ENCODE results near the gene NF2. TPM values are rescaled to one million over a fixed set of nuclear protein-coding genes. Genes with fewer than 3 reads are reported as not detected.
A peak's percentile ranks its signal among the peaks of the same experiment; 100 is the strongest.

The NF2 gene
- total RNA-seq, 1 experiment from 2014 or later, result 45.6 TPM

DNA sequence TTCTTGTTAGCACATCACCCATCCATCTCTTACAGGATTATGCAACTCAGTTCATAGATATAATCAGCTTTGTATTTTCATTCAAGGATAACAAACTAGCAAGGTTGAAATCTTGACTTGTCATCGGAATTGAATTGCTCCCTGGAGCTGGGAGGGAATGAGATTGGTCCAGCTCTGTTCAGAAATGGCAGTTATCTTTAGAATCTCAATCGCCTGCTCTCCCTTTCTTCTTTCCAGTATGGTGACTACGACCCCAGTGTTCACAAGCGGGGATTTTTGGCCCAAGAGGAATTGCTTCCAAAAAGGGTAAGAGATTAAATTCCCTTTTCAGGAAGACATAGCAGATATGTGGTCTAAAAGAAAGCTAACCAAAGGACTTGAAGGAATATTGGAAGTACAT, 51.0 kb downstream of the NF2 start:
- no peak overlapping the region for H3K4me3 ChIP-seq
- H3K9me3 ChIP-seq (replicated peaks), result no peaks in the 10 kb centered on the region
- no peak overlapping the region for H3K27ac ChIP-seq
- H3K4me1 ChIP-seq, result no peaks in the 10 kb centered on the region
- no peak for DNase-seq
- H3K36me3 ChIP-seq, result peaks cover 12% of the 10 kb centered on the region; the same call in 1 of the 2 replicates
- H3K27me3 ChIP-seq, result no peaks in the 10 kb centered on the region

GRCh38 chr22:29654882-29655281, 51.4 kb downstream of the NF2 start:
- H3K4me1 ChIP-seq, result no peaks in the 10 kb centered on the region
- H3K9me3 ChIP-seq (replicated peaks), result no peaks in the 10 kb centered on the region
- peaks cover 12% of the 10 kb centered on the region; the same call in 1 of the 2 replicates for H3K36me3 ChIP-seq
- H3K27me3 ChIP-seq, result no peaks in the 10 kb centered on the region
- no peak overlapping the region for H3K27ac ChIP-seq
- no peak overlapping the region for H3K4me3 ChIP-seq
- no peak for DNase-seq

DNA sequence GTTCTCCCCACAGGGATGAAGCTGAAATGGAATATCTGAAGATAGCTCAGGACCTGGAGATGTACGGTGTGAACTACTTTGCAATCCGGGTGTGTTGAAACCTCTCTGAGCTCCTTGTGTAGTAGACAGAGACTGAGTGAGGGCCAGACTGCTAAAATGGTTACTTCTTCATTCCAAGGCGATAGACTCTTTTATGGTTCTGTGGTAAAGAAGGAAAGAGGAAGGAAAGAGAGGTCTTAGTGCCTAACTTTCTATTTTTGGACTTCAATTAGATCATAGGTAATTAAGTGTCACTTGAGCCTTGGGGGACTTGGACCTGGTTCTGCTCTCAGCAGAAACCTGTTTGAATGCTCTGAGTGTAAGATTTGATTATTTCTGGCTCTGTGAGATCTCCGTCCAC, 54.7 kb downstream of the NF2 start:
- Histone ChIP-seq H3K9me3 (replicated peaks) (no peaks in the 10 kb centered on the region), H3K27ac (no peak overlapping the region), H3K4me3 (no peak overlapping the region), H3K27me3 (no peaks in the 10 kb centered on the region), H3K36me3 (peaks cover 15% of the 10 kb centered on the region; the same call in 1 of the 2 replicates), H3K4me1 (no peaks in the 10 kb centered on the region)
- DNase-seq, result no peak

DNA sequence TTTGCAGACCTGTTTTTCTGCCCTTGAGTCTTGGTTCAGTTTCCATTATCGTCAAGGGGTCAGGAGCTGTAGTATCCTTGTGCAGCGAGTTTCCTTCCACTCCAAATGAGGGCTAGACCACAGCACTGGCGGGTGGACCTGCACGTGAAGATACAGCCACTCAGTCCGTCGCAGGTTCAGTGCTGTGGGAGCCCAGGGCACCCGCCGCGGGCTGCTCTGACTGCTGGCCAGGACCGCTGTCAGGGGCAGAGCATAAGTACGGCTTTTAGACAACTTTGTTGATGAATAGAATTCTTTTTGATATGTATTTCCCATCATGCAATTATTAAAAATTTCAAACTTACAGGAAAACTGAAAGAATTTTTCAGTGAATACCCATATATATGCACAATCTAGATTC, 56.6 kb downstream of the NF2 start:
- no peaks in the 10 kb centered on the region for H3K27me3 ChIP-seq
- H3K9me3 ChIP-seq (replicated peaks), result no peaks in the 10 kb centered on the region
- H3K27ac ChIP-seq, result no peak overlapping the region
- no peaks in the 10 kb centered on the region for H3K4me1 ChIP-seq
- no peak overlapping the region for H3K4me3 ChIP-seq
- H3K36me3 ChIP-seq, result peaks cover 15% of the 10 kb centered on the region; the same call in 1 of the 2 replicates
- no peak for DNase-seq

GRCh38 chr22:29661336-29661735, 57.9 kb downstream of the NF2 start:
- no peaks in the 10 kb centered on the region for H3K27me3 ChIP-seq
- H3K27ac ChIP-seq, result no peak overlapping the region
- peaks cover 15% of the 10 kb centered on the region; the same call in 1 of the 2 replicates for H3K36me3 ChIP-seq
- H3K9me3 ChIP-seq (replicated peaks), result no peaks in the 10 kb centered on the region
- H3K4me3 ChIP-seq, result no peak overlapping the region
- DNase-seq, result no peak
- H3K4me1 ChIP-seq, result no peaks in the 10 kb centered on the region

GRCh38 chr22:29663180-29663821, 59.9 kb downstream of the NF2 start:
- DNase-seq, result no peak
- Histone ChIP-seq H3K27me3 (no peaks in the 10 kb centered on the region), H3K36me3 (peaks cover 12% of the 10 kb centered on the region; the same call in 1 of the 2 replicates), H3K27ac (no peak overlapping the region), H3K4me3 (no peak overlapping the region), H3K9me3 (replicated peaks) (no peaks in the 10 kb centered on the region), H3K4me1 (no peaks in the 10 kb centered on the region)

GRCh38 chr22:29665486-29665885, 62.1 kb downstream of the NF2 start:
- no peak overlapping the region for H3K27ac ChIP-seq
- no peak overlapping the region for H3K4me3 ChIP-seq
- H3K4me1 ChIP-seq, result no peaks in the 10 kb centered on the region
- H3K36me3 ChIP-seq, result peaks cover 12% of the 10 kb centered on the region; the same call in 1 of the 2 replicates
- no peaks in the 10 kb centered on the region for H3K27me3 ChIP-seq
- no peaks in the 10 kb centered on the region for H3K9me3 ChIP-seq (replicated peaks)
- no peak for DNase-seq

GRCh38 chr22:29668673-29669072, 65.2 kb downstream of the NF2 start:
- no peaks in the 10 kb centered on the region for H3K4me1 ChIP-seq
- DNase-seq, result no peak
- H3K27ac ChIP-seq, result no peak overlapping the region
- no peaks in the 10 kb centered on the region for H3K27me3 ChIP-seq
- H3K36me3 ChIP-seq, result peaks cover 10% of the 10 kb centered on the region; the same call in 1 of the 2 replicates
- H3K4me3 ChIP-seq, result no peak overlapping the region
- no peaks in the 10 kb centered on the region for H3K9me3 ChIP-seq (replicated peaks)

- H3K27me3 ChIP-seq, result no peaks in the 10 kb centered on the region
- H3K9me3 ChIP-seq (replicated peaks), result no peaks in the 10 kb centered on the region
- DNase-seq, result no peak
- no peak overlapping the region for H3K27ac ChIP-seq
- no peak overlapping the region for H3K4me3 ChIP-seq
- H3K4me1 ChIP-seq, result no peaks in the 10 kb centered on the region
- peaks cover 14% of the 10 kb centered on the region; the same call in 1 of the 2 replicates for H3K36me3 ChIP-seq
Measured at GRCh38 chr22:29670626-29671025, 67.2 kb downstream of the NF2 start.

GRCh38 chr22:29673361-29674066, 70.1 kb downstream of the NF2 start:
- Histone ChIP-seq H3K4me1 (no peaks in the 10 kb centered on the region), H3K36me3 (peaks cover 17% of the 10 kb centered on the region; the same call in 1 of the 2 replicates), H3K27me3 (no peaks in the 10 kb centered on the region)

GRCh38 chr22:29674121-29674520, 70.7 kb downstream of the NF2 start:
- no peak overlapping the region for H3K4me3 ChIP-seq
- H3K27me3 ChIP-seq, result no peaks in the 10 kb centered on the region
- H3K9me3 ChIP-seq (replicated peaks), result no peaks in the 10 kb centered on the region
- no peak for DNase-seq
- H3K27ac ChIP-seq, result no peak overlapping the region
- H3K36me3 ChIP-seq, result peaks cover 21% of the 10 kb centered on the region
- H3K4me1 ChIP-seq, result no peaks in the 10 kb centered on the region

More at GRCh38 chr22:29673361-29674066, 70.1 kb downstream of the NF2 start:
- DNase-seq, result no peak
- Histone ChIP-seq H3K27ac (no peak overlapping the region), H3K4me3 (no peak overlapping the region), H3K9me3 (replicated peaks) (no peaks in the 10 kb centered on the region)

GRCh38 chr22:29679316-29679715, 75.9 kb downstream of the NF2 start:
- no peak overlapping the region for H3K27ac ChIP-seq
- H3K27me3 ChIP-seq, result no peaks in the 10 kb centered on the region
- H3K4me3 ChIP-seq, result no peak overlapping the region
- no peaks in the 10 kb centered on the region for H3K9me3 ChIP-seq (replicated peaks)
- H3K36me3 ChIP-seq, result peaks cover 24% of the 10 kb centered on the region
- DNase-seq, result no peak
- H3K4me1 ChIP-seq, result no peaks in the 10 kb centered on the region

- peaks cover 15% of the 10 kb centered on the region for H3K36me3 ChIP-seq
- H3K27ac ChIP-seq, result no peak overlapping the region
- no peaks in the 10 kb centered on the region for H3K9me3 ChIP-seq (replicated peaks)
- no peak for DNase-seq
- H3K27me3 ChIP-seq, result no peaks in the 10 kb centered on the region
- peaks cover 11% of the 10 kb centered on the region for H3K4me1 ChIP-seq
- no peak overlapping the region for H3K4me3 ChIP-seq
Measured at GRCh38 chr22:29683536-29683935, 80.1 kb downstream of the NF2 start.

GRCh38 chr22:29684244-29684643, 80.8 kb downstream of the NF2 start:
- peaks cover 17% of the 10 kb centered on the region for H3K4me1 ChIP-seq
- H3K9me3 ChIP-seq (replicated peaks), result no peaks in the 10 kb centered on the region
- H3K36me3 ChIP-seq, result peaks cover 8% of the 10 kb centered on the region
- H3K27me3 ChIP-seq, result no peaks in the 10 kb centered on the region
- no peak overlapping the region for H3K27ac ChIP-seq
- DNase-seq, result no peak
- H3K4me3 ChIP-seq, result no peak overlapping the region

DNA sequence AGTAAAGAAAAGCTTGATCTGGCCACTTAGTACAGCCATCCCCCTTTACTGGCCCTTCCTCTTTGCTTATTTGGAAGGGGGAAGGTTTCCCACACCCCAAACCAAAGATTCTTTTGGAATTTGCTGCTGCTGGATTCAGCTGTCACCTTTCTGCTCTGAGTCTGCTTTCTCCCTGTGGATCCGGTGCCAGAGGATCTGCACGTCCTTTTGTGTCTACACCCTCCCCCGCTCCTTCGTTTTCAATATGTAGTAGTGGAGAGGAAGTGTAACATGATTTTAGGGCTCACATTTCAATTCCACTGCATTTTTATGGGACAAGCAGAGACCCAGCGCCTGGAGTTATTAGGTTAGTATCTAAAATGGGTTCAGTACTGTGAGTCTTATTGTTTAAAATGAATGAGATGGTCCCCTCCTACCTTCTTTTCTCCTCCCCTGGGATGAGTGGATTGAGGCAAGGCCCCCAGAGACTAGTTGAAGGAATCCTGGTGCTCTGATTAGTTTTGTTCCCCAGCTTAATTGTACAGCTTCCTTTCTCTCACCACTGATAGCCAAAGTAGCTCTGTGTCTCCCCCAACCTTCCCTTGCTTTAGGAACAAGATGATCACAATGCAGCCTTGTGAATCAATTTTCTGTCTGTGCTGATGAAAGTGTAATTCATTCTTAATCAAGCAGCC, 85.9 kb downstream of the NF2 start:
- Histone ChIP-seq H3K27me3 (no peaks in the 10 kb centered on the region), H3K36me3 (no peaks in the 10 kb centered on the region), H3K4me3 (peak overlapping the region; percentile 8), H3K4me1 (peaks cover 50% of the 10 kb centered on the region), H3K9me3 (replicated peaks) (no peaks in the 10 kb centered on the region), H3K27ac (peak overlapping the region; percentile 97)
- peak; percentile 79 to 81 for DNase-seq

Measured in SJCRH30 (cell line).